DMS 273 (cell line): Measurements from ENCODE around the gene SH3PXD2B.

Experiments
- DNase-seq: peaks from one replicate; lab custom pipeline; 2025; ENCODE audit not compliant: unreplicated experiment; lab: John Stamatoyannopoulos, UW

Gene SH3PXD2B

DNA sequence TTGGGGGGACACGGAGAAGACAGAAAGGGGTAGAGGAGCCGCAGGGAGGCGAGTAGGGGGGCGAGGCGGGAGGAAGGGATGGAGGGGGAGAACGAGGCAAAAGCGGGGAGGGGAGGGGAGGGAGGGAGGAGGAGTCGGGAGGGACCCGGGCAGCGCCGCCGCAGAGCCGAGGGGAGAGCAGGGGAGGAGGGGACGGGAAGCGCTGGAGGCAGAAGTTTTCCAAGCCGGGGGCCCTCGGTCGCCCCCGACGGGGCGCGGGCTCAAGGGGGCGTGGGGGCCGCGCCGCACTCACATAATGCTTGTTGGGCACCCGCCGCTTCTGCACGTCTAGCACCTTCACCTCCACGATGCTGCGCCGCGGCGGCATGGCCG lies 353 bp downstream of the SH3PXD2B start:
- DNase-seq, result peak; percentile 79

DNA sequence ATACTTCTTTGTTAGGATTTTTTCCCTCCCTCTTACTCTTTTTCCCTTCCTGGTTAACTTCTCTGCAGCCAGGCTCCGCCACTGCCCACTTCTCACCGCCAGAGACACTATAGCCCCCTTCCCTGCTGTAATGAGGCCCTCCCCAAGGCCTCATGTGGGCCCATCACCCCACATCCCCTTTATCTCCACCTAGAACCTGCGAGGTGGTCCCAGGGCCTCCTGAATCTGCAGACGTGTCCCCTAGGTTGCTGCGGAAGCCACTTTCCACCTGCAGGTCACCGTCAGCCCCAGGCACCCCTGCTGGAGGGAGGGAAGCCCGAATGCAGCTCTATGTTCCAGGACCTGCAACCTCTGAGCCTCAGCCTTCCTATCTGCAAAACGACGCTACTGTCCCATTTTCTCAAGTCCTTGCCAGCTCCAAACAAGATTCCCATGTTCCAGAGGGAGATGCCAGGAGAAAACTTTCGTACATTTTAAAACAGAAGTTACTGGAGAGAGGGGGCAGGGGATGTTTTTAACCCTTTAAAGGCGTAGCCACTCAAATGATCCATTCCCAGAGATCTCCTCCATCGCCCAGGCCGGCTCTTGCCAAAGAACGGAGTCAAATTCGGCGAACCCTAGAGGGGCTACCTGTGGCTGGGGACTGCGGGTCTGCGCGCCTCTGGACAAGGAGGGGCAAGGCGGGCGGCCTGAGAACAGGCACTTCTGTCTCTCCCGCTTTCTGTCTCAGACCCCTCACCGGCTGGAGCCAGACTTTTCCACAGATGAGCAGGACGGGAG lies 929 bp downstream of the SH3PXD2B start:
- peak; percentile 77 for DNase-seq

- peak; percentile 52 for DNase-seq
Measured at GRCh38 chr5:172452398-172453205, 1.7 kb downstream of the SH3PXD2B start.

DNA sequence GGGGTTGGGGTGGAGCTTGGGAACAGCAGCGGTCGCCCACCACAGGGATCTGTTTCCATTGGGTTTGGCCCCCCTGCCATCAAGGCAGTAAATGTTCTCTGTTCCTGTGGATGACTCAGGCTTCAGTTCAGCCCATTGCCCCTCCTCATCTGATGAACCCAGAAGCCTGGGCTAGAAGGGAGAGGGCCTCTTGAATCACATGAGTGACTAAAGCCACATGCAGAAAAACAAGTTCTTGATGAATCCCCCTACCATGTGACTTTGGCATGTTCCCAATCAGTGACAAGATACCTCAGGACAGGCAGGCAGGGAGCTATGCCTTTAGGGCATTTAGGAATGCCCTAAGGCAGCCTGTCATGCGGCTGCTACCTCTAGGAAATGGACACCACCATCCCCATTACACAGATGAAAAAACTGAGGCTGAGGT lies 2.5 kb downstream of the SH3PXD2B start:
- DNase-seq, result no peak

DNA sequence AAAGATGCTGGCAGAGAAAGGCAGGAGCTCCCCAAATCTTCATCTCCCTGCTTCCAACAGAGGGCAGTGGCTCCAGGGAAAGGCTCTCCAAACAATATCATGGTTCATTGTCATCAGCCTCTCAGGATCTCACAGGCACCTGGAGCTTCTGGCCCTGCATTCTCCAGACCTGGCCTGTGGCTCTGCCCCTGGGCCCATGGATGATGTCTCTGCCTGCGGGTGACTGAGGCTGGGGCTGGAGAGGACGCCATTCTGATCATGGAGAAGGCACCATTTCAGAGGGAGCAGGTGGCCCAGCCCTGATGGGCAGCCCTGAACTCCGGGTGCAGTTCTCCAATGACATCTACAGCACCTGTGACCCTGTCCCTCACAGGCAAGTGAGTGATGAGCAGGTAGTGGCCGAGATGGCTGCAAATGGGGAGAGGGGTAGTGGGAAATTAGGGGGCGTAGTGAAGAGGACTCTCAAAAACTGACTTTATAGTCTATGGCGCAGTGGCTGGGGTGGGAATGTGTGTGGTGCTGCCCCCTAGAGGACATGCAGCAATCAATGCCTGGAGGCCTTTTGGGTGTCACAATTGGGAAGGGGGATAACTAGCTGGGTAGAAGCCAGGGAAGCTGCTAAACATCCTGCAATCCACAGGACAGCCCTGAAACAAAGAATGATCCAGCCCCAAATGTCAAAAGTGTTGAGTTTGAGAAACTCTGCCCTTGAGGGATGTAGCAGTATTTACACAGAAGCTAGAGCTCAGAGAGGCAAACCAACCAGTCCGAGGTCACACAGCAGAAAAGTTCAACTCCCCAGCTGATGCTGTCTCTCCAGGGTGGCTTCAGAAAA lies 3.2 kb downstream of the SH3PXD2B start:
- DNase-seq, result peak; percentile 64

DNA sequence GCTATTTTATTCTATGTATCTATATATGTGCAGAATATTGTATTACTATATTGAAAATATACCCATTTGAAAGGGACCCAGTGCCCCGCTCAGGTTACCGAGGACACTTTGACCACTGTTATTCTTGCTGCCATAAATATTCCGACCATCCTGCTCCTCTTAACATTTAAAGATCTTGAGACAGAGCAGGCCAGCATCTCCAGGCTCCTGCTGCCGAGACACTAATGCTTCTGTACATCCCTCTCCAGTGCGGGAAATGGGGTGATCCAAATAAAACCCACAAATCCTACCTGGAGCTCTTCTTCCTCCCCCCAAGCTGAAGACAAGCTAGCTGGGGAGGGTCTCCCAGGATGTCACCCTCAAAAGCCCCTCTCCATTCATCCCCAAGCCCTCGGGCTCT lies 3.9 kb downstream of the SH3PXD2B start:
- no peak for DNase-seq

- DNase-seq, result no peak
Measured at GRCh38 chr5:172448999-172449398, 5.3 kb downstream of the SH3PXD2B start.

DNA sequence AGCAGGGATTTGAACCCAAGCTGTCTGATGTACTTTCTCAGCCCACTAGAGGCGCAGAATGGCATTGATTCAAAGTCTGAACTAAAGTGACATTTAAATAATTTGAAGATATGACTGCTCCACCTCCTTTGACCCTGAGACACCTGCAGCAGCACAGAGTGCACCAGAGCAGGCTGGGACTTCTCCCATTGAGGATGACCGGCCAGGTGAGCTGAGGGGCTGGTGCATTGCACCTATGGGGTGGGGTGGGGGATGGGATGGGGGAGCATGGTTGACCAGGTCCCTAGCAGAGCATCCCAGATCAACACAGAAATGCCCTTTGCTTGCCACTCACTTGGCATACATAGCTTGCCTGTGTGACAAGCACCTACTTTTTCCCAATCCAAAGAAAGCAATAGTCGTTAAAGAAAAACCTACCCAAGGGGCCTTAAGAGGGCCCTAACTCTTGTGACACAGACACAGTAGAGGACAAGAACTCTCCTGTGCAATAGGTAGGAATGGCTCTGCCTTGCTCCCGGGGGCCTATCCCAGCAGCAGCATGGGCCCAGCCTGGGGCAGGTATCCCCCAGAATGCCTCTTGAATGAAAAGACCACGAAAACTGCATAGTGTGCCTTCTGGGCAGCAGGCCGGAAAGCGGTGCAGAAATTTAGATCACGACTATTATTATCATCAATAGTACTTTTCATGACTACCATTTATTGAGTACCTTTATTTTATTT lies 6.5 kb downstream of the SH3PXD2B start:
- no peak for DNase-seq

GRCh38 chr5:172446336-172447051 lies 7.8 kb downstream of the SH3PXD2B start:
- DNase-seq, result no peak

GRCh38 chr5:172445866-172446265 lies 8.5 kb downstream of the SH3PXD2B start:
- DNase-seq, result no peak

GRCh38 chr5:172444626-172445365 lies 9.5 kb downstream of the SH3PXD2B start:
- peak; percentile 32 for DNase-seq

GRCh38 chr5:172444110-172444510 lies 10.2 kb downstream of the SH3PXD2B start:
- DNase-seq, result peak; percentile 48

DNA sequence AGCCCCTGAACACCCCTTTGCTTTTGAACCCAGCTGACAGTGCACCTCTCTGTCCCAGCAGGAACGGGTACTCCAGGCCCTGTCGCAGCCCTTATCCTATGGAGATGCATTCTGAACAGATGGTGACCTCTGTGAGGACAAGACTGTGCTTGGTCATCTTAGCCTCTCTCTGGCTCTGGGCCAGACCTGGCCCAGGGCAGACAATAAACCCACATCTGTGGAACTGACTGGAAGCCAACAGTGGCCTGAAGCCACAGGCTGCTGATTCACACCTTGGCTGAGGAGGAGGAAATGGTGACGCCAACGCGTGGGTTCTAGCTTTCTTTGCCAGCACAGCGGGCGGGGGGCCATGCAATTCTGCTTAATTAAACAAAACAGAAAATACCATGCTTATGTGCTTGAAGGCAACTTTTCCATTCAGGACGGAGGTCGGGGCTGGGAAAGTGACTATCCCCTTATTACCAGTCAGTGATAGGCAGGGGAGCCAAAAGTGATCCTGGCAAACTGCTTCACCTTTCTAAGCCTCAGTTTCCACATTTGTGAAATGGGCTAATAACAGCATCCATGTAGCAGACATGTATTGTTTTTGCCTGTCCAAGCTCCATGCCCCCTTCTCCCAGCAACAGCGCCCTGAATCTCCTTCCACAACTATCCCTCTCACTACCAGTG lies 10.8 kb downstream of the SH3PXD2B start:
- peak; percentile 98 for DNase-seq

GRCh38 chr5:172442592-172442991 lies 11.7 kb downstream of the SH3PXD2B start:
- DNase-seq, result peak; percentile 86

GRCh38 chr5:172441262-172441751 lies 13.0 kb downstream of the SH3PXD2B start:
- no peak for DNase-seq

DNA sequence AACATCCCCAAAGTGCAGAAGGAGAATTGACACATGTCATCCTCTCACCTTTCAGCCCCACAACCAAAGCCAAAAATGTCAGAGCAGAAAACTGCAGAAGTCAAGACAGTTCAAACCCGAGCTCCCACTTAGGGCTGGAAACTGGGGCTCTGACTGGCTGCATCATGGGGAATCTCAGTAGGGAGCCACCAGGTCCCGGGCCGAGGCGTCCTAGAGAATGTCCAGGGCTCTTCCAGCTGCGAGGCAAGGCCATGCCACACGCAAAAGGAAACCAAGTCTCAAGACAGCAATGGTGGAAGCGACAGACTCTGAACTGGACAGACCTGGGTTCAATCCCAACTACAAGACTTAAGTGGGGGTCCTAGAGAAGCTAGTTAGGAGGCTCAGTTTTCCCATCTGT lies 13.8 kb downstream of the SH3PXD2B start:
- no peak for DNase-seq

GRCh38 chr5:172439785-172440477 lies 14.4 kb downstream of the SH3PXD2B start:
- DNase-seq, result no peak

- DNase-seq, result no peak
Measured at GRCh38 chr5:172438319-172438668, 16.0 kb downstream of the SH3PXD2B start.
